Activated CD4-positive, CD25-positive, alpha-beta regulatory T cell treated with anti-CD3 and anti-CD28 coated beads, Interleukin-2, amount 50 U/mL, for 24 hours (primary cell): ENCODE results near the gene INSIG1.
A peak's percentile ranks its signal among the peaks of the same experiment; 100 is the strongest.

Source experiments
- ATAC-seq, 2 donors: fragments of 150-1000 bp; cut with Tn5 transposase; one replicate each; pipeline ENCODE4 v1.10.0; 2021; ENCODE audit warnings: mild to moderate bottlenecking in 1 of 2, moderate library complexity in 1 of 2

The INSIG1 gene

DNA sequence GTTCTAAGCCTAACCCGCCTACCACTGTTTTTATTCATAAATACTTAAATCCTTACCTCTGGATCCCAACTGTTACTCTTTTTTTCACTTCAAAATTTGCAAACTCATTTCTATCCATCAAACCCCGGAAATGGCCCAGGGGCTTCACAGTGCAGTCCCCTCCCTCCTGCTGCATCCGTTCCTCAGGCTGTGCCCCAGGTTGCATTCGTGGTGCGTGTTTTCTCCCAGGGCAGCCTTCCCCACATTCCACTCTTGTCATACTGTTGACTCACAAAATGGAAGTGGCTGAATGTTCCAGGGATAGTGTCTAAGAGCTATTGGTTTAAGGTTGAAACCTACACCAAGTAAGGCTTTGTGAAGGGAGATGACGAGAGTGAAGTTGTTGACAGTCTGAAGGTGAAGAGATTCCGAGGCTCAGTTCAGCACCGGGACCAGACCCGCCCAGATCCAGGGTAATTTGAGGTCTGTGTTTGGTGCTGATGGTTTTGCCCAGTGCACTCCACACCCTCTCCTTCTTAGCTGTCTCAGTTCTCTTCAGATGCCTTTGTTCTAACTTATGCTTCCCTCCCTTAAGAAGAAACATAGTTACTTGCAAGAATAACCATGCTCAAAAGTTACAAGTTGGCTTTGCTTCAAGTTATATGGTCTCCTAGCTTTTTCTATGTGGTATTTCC, 7.7 kb downstream of the INSIG1 start:
- no peak for ATAC-seq

- ATAC-seq: peak; percentile 51 to 62
Measured at GRCh38 chr7:155306673-155307470, 9.2 kb downstream of the INSIG1 start.

DNA sequence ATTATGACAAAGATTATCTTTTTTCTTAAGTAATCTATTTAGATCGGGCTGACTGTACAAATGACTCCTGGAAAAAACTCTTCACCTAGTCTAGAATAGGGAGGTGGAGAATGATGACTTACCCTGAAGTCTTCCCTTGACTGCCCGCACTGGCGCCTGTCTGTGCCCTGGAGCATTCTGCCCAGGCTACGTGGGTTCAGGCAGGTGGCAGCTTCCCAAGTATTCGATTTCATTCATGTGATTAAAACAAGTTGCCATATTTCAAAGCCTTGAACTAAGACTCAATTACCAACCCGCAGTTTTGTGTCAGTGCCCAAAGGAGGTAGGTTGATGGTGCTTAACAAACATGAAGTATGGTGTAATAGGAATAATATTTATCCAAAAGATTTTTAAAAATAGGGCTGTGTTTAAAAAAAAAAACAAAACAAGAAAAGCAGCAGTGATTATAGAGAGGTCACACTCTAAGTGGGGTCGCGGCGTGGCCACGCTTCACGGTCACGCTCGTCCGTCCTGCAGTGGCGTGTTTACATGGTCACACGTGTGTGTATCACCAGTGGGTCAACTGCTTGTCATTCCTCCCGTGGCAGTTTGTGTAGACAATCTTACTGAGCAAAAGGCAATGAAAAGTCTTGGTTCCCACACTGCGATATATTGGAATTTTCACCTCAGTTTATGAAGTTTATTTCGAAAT, 10.8 kb downstream of the INSIG1 start:
- no peak for ATAC-seq

- no peak for ATAC-seq
Measured at GRCh38 chr7:155309021-155309338, 11.3 kb downstream of the INSIG1 start.

GRCh38 chr7:155310425-155311114, 12.9 kb downstream of the INSIG1 start:
- no peak for ATAC-seq

DNA sequence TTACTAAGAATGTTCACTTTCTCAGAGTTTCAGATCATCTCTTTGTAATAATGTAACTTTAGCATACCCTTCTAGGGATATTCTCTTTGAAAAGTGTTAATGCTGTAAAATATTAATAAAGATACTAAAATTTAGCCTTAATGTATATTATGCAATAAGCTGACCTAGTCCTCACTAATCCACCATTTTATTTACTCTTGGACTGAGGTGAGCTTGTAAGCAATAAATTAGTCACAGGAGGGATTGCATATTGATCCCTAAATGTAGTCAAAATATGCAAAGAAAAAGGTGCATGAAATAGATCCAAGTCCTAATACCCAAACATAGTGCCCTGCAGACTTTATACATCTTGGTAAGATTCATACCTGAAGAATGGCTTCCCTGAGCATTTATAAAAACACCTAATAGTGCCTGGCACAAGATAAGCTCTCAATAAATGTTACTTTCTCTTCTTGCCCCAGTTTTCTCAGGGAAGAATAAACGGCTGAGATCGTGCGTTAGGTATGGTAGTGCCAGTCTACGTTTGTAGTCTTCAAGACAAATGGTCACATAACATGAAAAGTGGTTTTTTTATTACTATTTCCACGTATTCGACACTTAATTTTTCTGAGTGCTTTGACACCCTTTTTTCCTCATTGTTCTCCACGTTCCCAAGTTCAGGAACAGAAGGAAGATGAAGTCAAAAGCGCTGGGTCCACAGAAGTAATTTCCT, 14.3 kb downstream of the INSIG1 start:
- no peak for ATAC-seq

GRCh38 chr7:155312633-155313032, 15.0 kb downstream of the INSIG1 start:
- no peak for ATAC-seq

DNA sequence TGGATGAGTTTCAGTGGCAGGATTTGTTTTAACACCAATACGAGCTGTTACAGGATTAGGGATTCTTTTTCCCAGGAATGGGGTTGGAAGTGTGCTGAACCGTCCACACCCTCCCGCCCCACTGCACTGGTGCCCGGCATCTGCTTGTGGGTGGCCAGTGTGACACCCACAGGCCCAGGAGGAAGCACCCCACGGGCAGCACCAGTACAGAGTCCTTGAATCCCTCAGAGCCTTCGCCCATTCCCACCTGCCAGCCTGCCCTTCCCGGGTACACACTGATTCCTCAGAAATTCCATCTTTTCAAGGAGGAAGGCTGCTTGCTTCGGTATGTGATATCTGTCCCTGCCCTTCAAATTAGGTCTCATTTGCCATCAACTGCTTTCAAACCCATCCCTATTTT, 15.4 kb downstream of the INSIG1 start:
- no peak for ATAC-seq

DNA sequence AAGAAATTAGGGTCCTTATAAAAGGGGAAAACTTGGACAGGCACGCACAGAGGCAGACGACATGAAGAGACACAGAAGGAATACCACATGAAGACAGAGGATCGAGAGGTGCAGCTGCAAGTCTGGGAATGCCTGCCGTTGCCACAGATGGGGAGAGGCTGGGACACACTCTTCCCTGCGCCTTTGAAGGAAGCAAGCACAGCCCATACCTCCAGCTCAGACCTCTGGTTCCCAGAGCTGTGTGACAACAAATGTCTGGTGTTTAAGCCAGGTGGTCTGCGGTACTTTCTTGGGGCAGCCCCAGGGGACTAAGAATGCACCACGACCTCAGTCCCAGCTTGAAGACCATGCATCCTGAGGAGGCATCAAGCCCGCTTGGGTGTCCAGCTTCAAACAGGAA, 18.3 kb downstream of the INSIG1 start:
- no peak for ATAC-seq

GRCh38 chr7:155316427-155317113, 18.9 kb downstream of the INSIG1 start:
- no peak for ATAC-seq

- no peak for ATAC-seq
Measured at GRCh38 chr7:155317114-155317434, 19.4 kb downstream of the INSIG1 start.

DNA sequence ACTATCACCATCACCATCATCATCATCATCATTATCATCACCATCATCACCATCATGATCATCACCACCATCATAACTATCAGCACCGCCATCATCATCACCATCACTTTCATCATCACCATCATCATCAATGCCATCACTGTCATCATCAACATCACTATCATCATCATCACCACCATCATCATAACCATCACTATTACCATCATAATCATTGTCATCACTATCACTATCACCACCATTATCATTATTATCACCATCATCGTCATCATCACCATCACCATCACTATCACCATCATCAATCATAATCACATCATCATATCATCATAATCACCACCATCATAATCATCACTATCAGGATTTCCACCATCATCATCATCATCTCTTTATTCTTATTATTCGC, 20.6 kb downstream of the INSIG1 start:
- no peak for ATAC-seq

- ATAC-seq: no peak
Measured at GRCh38 chr7:155322530-155322929, 24.9 kb downstream of the INSIG1 start.

GRCh38 chr7:155323001-155323638, 25.4 kb downstream of the INSIG1 start:
- ATAC-seq: no peak

- no peak for ATAC-seq
Measured at GRCh38 chr7:155324012-155324917, 26.6 kb downstream of the INSIG1 start.

- ATAC-seq: no peak
Measured at GRCh38 chr7:155324918-155325235, 27.2 kb downstream of the INSIG1 start.

- ATAC-seq: no peak
Measured at GRCh38 chr7:155326385-155326784, 28.7 kb downstream of the INSIG1 start.

DNA sequence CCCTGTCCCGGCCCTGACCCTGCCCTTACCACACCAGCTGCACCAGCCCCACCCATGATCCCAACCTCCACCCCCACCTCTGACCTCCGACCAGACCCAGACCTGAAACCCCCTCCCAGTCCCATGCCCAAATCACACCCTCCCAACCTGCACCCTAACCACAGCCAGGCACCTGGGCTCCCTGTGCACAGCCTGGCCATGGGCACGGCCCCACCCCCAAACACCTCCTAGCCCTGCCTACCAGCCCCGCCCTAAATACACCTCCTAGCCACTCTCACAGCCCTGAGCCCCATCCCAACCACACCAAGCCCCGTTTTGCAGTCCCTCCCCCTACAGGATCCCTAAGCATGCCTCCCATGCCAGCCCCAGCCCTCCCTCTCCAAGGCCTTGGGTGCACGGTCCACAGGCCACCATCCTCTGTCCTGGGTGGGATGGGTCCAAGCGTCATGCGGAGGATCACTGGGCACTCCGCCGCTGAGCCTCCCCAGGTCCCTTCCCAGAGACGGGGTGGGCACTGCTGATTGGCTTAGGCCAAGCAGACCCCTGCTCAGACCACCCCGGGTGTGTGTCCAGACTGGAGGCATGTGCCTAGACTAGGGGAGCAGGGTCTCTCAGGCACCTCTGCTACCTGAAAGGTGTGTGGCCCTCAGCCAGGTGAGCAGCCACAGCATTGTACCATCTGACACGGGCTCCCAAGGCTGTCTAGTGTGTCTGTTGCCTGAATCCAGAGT, 30.1 kb downstream of the INSIG1 start:
- ATAC-seq: no peak

DNA sequence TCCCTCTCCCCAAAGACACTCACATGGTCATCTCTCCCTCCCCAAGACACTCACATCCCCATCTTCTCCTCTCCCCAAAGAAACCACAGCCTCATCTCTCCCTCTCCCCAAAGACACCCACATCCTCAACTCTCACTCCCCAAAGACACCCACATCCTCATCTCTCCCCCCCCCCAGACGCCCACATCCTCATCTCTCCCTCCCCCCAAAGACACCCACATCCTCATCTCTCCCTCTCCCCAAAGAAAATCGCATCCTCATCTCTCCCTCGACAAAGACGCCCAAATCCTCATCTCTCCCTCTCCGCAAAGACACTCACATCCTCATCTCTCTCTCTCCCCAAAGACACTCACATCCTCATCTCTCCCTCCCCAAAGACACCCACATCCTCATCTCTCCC, 31.5 kb downstream of the INSIG1 start:
- no peak for ATAC-seq

DNA sequence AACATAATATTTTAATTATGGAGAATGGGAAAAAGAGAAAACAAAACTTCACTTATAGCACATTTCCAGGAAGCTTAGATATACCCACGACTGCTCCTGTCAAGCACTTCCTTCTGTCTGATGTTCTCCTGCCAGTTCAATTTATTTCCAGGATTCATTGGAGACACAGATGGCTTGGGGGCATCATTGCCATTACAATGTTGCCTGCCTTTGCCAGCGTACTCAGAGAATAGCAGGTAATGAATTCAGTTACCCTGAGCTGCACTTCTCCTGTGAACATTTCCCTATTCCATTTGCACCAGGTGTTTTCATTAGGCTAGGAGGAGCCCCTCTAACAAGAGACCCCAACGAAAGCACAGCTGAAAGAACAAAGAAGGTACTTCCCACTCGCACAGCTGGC, 33.7 kb downstream of the INSIG1 start:
- no peak for ATAC-seq
